Esophagus (tissue), 2 donors: Measurements from ENCODE around the gene TNFAIP3. TPM values are rescaled to one million over a fixed set of nuclear protein-coding genes. Genes with fewer than 3 reads are reported as not detected.
A peak's percentile ranks its signal among the peaks of the same experiment; 100 is the strongest.

Source experiments
- H3K27ac ChIP-seq, 2 donors: one replicate each; pipeline ENCODE4 v1.5.1; 2013; ENCODE audit warnings: low read depth in 2 of 2, mild to moderate bottlenecking in 2 of 2, inconsistent platforms in 1 of 2, low read length in 1 of 2, moderate library complexity in 1 of 2
- H3K27me3 ChIP-seq, 2 donors: one replicate each; pipeline ENCODE4 v1.6.1; 2013; ENCODE audit warnings: low read length in 2 of 2, control low read depth in 1 of 2, mild to moderate bottlenecking in 1 of 2; ENCODE audit not compliant: insufficient read depth in 2 of 2, control insufficient read depth in 1 of 2
- H3K36me3 ChIP-seq, 2 donors: one replicate each; pipeline ENCODE4 v1.6.1; 2013; ENCODE audit warnings: low read length in 1 of 2; ENCODE audit not compliant: control insufficient read depth in 2 of 2, insufficient read depth in 2 of 2
- H3K4me1 ChIP-seq, 2 donors: one replicate each; pipeline ENCODE4 v1.6.1; 2013; ENCODE audit warnings: low read length in 1 of 2; ENCODE audit not compliant: control insufficient read depth in 2 of 2, insufficient read depth in 2 of 2
- H3K4me3 ChIP-seq, 2 donors: one replicate each; pipeline ENCODE4 v1.5.1; 2013; ENCODE audit warnings: low read length in 2 of 2, mild to moderate bottlenecking in 2 of 2, low read depth in 1 of 2, moderate library complexity in 1 of 2
- H3K9me3 ChIP-seq, 2 donors: one replicate each; pipeline ENCODE4 v1.6.1; 2013; ENCODE audit warnings: mild to moderate bottlenecking in 2 of 2, low read depth in 1 of 2, low read length in 1 of 2, moderate library complexity in 1 of 2; ENCODE audit not compliant: control insufficient read depth in 2 of 2, insufficient read depth in 1 of 2
- WGBS, 2 donors: extraction: QIAGEN DNeasy Blood & Tissue Kit; methylation state at CpG; one replicate each; pipeline ENCODE4 v1.1.7; 2013; 5-methylcytosine and 5-hydroxymethylcytosine counted together
- polyA plus RNA-seq, 2 donors: library from polyadenylated mRNA; stranded (reverse); fragments of 200-250 nt; gene quantifications; one replicate each; pipeline ENCODE4 v1.2.3, GENCODE V29; 2013
- donor health status: healthy with polysubstance abuse.
- donor health status: Bipolar disorder and iron deficiency.

The TNFAIP3 gene
- polyA plus RNA-seq, 2 donors = 5.6 to 10.7 TPM

DNA sequence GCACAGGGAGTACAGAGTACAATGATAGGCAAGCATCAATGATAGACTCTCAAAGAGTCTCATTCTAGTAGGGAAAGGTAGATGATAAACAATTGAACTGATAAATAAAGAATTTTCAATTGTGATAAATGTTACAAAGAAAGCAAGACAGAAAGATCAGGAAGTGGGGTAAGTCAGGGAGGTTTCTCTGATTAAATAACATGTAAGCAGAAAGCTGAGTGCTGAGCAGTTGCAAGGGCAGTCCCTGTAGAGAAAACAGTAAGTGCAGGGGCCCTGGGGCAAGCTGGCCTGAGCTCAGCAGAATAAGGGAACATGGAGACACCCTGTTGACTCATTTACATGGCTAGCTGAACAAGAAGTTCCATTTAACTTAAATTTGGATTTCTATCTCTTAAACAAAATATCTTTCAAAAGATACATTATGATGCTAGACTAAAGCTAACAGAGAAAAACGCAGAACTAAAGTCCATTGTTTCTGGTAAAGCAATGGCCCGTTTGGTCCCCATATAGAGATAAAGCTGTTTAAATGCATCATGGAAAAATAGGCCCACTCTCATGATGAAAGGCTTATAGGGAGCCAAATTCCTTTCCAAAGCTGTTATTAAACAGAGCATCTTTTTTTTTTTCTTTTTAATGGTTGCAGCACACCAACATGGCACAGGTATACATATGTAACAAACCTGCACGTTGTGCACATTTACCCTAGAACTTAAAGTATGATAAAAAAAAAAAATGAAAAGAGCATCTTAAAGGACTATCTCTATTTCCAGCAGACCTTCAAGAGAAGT lies 5.3 kb upstream of the TNFAIP3 start:
- H3K4me3 ChIP-seq = no peak overlapping the region
- no peak overlapping the region for H3K27ac ChIP-seq
- H3K9me3 ChIP-seq = no peaks in the 10 kb centered on the region
- no peaks in the 10 kb centered on the region for H3K27me3 ChIP-seq
- H3K4me1 ChIP-seq = peaks cover 0 to 5% of the 10 kb centered on the region in 2 donors
- H3K36me3 ChIP-seq = no peaks in the 10 kb centered on the region
- WGBS, 2 donors = 84 to 86% methylated on average over 3 of the region's 3 CpGs

GRCh38 chr6:137862419-137863090 lies 4.5 kb upstream of the TNFAIP3 start:
- H3K4me1 ChIP-seq = peaks cover 0 to 5% of the 10 kb centered on the region in 2 donors
- H3K36me3 ChIP-seq = no peaks in the 10 kb centered on the region
- WGBS, 2 donors = 62 to 67% methylated on average over 5 of the region's 5 CpGs
- no peaks in the 10 kb centered on the region for H3K27me3 ChIP-seq
- no peak overlapping the region for H3K27ac ChIP-seq
- H3K9me3 ChIP-seq = no peaks in the 10 kb centered on the region
- H3K4me3 ChIP-seq = no peak overlapping the region

DNA sequence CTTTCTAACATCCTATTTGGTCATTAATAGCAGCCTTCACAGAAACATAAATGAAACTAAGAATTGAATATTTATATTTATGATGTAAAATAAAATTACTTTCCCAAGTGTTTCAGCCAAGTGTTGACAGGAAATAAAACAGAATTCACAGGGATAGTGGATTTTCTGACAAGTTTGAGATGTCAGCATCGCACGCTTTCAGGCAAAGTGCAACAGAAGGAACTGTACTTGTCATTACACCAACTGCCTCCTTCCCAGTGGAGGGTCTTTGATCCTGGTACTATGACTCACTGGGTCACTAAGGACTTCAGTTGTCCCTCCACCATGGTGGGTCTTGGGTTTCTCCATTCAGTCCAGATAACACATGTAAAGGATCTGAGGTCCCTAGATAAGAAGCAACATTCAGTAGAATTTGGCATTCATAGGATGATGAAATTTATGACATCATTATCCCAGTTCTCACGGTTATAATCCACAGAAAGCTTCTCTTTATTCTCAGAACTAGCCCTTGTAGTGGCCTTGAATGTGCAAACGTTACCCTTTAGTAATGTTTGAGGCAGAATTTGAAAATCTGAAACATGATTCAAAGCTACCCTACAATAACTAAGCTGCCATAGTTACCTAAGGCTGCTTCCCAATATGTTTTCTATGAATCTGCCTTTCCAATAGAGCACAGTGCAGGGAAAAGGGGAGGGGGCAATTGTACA lies 3.8 kb upstream of the TNFAIP3 start:
- H3K36me3 ChIP-seq = no peaks in the 10 kb centered on the region
- H3K4me3 ChIP-seq = no peak overlapping the region
- no peaks in the 10 kb centered on the region for H3K27me3 ChIP-seq
- peaks cover 0 to 5% of the 10 kb centered on the region in 2 donors for H3K4me1 ChIP-seq
- no peak overlapping the region for H3K27ac ChIP-seq
- H3K9me3 ChIP-seq = no peaks in the 10 kb centered on the region
- 62 to 73% methylated on average over 4 of the region's 4 CpGs for WGBS, 2 donors

GRCh38 chr6:137864812-137865508 lies 2.1 kb upstream of the TNFAIP3 start:
- no peak overlapping the region for H3K27ac ChIP-seq
- H3K9me3 ChIP-seq = no peaks in the 10 kb centered on the region
- 77 to 81% methylated on average over 4 of the region's 4 CpGs for WGBS, 2 donors
- H3K4me3 ChIP-seq = no peak overlapping the region
- no peaks in the 10 kb centered on the region for H3K27me3 ChIP-seq
- H3K4me1 ChIP-seq = peaks cover 0 to 5% of the 10 kb centered on the region in 2 donors
- H3K36me3 ChIP-seq = no peaks in the 10 kb centered on the region

GRCh38 chr6:137866200-137866913 lies 702 bp upstream of the TNFAIP3 start:
- H3K4me1 ChIP-seq = peaks cover 0 to 5% of the 10 kb centered on the region in 2 donors
- no peaks in the 10 kb centered on the region for H3K36me3 ChIP-seq
- 8 to 10% methylated on average over 25 of the region's 25 CpGs for WGBS, 2 donors
- peak overlapping the region; percentile 41 to 47 for H3K4me3 ChIP-seq
- H3K9me3 ChIP-seq = no peaks in the 10 kb centered on the region
- H3K27me3 ChIP-seq = no peaks in the 10 kb centered on the region
- H3K27ac ChIP-seq = peak overlapping the region; percentile 78 to 89

GRCh38 chr6:137867685-137868509 lies 838 bp downstream of the TNFAIP3 start:
- WGBS, 2 donors = 1 to 2% methylated on average over 32 of the region's 32 CpGs
- H3K9me3 ChIP-seq = no peaks in the 10 kb centered on the region
- H3K27ac ChIP-seq = peak overlapping the region; percentile 94 to 97
- no peaks in the 10 kb centered on the region for H3K27me3 ChIP-seq
- H3K4me3 ChIP-seq = peak overlapping the region; percentile 68 to 95
- peaks cover 0 to 5% of the 10 kb centered on the region in 2 donors for H3K4me1 ChIP-seq
- no peaks in the 10 kb centered on the region for H3K36me3 ChIP-seq

- no peaks in the 10 kb centered on the region for H3K9me3 ChIP-seq
- peak overlapping the region in 1 of 2 donors; percentile 19 for H3K27ac ChIP-seq
- WGBS, 2 donors = 53 to 54% methylated on average over 10 of the region's 10 CpGs
- no peaks in the 10 kb centered on the region for H3K36me3 ChIP-seq
- peaks cover 0 to 5% of the 10 kb centered on the region in 2 donors for H3K4me1 ChIP-seq
- H3K4me3 ChIP-seq = peak overlapping the region; percentile 13 to 95
- no peaks in the 10 kb centered on the region for H3K27me3 ChIP-seq
These were observed 1.9 kb downstream of the TNFAIP3 start for GRCh38 chr6:137868721-137869548.
